HTERT RPE-1 (cell line): ENCODE measurements around the gene PLA2G4E.

Source experiments
- in situ Hi-C: fragments of 300-500 bp; cut with MboI; formaldehyde crosslinking; loops from 4 replicates; pipeline ENCODE4 v1.14.3; 2020; ENCODE audit warnings: low sequenced_read_pairs

PLA2G4E gene

DNA sequence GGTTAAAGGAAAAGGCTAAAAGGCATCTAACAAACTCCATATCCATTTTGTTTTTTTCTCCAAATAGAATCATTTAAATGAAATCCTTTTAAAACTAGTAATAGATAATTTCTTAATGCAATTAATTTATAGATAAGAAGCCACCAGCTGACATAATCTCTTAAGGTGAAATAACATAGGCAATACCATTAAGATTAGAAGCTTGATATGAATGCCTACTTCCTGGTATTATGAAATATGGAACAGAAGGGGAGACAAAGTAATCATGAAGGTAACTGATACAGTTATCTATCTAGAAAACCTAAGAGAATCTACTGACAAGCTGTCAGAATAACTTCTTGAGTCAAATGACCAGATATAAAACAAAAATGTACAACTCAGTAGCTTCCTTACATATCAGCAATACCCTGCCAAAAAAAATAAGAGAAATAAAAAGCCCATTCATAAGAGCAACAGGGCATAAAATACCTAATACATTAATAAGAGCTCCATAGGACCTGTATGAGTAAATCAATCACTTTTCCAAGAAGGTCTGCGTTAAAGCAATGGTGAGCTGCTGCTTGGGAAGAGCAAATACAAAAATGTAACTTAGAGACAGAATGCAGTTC, 59.1 kb downstream of the PLA2G4E start:
- in situ Hi-C loops, result no loop called here

DNA sequence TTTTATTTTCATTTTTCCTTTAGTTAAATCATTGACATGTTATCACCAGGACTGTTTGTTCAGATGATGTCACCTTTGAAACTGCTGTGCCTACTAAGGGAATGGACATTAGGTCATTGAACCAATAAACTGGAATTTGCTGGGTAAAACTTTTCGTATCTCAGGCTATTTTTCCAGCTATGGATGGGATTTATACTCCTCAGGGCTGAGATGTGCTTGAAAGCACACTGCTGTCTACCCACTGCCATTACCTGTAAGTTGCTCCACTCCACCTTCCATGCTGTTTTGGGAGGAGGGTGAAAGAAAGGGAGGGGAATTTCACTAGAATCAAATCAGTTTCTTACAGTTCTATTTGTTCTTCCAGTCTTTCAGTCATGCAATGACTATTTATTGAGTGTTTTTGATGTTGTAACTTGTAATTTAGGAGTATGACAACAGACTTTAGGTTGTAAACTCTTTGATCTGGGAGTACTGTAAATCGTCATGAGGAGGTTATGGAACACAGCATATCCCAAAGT, 59.8 kb downstream of the PLA2G4E start:
- in situ Hi-C loops, result no loop called here

- in situ Hi-C loops, result no loop called here
Observed at GRCh38 chr15:41958002-41958420, 62.8 kb downstream of the PLA2G4E start.

DNA sequence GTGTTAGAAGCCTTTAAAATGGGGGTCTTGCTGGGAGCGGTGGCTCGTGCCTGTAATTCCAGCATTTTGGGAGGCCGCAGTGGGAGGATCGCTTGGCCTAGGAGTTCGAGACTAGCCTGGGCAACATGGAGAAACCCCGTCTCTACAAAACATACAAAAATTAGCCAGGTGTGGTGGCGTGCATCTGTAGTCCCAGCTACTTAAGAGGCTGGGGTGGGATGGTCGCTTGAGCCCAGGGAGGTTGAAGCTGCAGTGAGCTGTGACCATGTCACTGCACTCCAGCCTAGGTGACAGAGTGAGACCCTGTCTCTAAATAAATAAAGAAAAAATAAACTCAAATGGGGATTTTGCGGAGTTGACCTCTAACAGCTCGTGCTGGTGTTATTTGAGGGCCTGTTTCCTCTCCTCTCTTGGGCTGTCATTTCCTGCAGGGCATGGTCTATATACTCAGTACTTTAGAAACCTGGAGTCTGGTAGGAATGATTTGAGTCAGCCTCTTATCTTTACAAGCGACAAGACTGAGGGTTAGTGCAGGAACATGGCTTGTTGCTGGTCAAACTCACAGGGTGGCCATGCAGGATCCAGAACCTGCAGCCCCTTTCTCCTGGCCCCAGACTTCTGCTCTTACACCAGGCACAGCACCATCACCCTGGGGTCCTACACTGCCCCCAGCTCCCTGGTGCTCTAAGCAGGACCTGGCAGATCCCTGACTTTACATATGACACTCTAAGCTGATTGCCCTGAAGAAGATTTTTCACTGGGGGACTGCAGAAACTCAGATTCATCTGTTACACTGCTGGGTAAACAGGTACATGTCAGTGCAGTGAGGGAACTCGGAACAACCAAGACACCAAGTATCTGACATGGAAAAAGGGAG, 63.6 kb downstream of the PLA2G4E start:
- in situ Hi-C loops, result no loop called here

GRCh38 chr15:41955807-41956525, 64.9 kb downstream of the PLA2G4E start:
- in situ Hi-C loops, result no loop called here

- in situ Hi-C loops, result no loop called here
Observed at GRCh38 chr15:41955100-41955499, 65.7 kb downstream of the PLA2G4E start.

DNA sequence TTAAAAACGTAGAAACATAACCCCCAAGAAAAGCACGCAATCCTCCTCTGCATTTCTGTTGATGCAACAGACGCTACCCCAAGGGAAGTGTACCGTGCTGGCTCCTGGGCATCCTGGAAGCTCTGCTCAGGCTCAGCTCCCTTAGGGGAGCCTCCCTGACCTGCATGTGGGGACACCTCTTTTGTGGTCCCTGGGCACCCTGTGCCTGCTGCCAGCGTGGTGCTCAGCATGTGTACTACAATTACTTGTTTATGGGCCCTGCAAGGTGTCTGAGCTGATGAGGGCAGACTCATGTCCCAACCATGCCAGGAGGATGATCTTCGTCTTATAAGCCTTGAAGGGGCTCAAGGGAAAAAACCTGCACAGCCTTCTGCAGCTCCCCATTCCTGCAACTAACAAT, 66.8 kb downstream of the PLA2G4E start:
- in situ Hi-C loops, result no loop called here

DNA sequence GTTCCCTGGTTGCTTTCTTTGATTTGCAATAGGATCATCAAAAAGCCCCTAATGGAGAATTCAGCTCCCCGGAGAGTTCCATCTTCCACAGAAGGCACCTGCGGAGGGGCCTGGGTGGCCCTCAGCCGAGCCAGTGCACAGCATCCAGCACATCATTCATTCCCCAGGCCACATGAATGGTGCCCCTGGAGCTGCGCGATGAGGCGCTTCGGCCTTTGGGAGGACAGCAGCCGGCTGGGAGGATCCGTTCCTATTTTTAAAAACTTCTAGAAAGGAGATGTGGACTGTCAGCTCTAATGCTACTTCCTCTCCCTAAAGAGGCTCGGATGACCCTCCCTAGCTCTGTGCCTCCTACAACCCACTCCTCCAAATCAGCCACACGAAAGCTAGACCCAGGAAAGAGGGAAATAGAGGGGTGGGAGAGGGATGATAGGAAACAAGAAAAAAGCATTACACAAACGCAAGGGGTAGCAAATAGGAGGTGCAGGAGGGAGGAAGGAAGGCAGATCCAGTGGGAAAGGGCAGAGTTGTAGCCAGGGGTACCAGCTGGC, 68.8 kb downstream of the PLA2G4E start:
- in situ Hi-C loops, result no loop called here

DNA sequence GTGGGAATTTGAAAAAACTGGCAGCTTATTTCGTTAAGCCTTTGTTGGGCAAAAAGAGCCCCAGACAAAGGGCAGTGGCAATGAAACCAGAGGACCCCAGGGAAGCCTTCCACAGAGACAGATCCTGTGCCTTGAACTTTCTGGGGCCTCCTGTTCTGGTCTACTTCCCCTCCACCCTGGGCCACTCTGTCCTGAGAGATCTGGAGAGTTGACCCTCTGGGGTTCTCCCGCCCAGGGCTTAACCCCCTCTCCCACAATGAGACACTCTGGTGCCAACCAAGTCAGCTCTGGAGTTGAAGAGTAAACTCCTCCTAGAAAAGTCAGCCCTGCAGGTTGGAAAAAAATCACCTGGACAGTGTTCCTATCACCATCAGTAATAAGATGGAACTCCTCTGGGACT, 69.3 kb downstream of the PLA2G4E start:
- in situ Hi-C loops, result no loop called here

GRCh38 chr15:41950489-41950888, 70.4 kb downstream of the PLA2G4E start:
- in situ Hi-C loops, result no loop called here

DNA sequence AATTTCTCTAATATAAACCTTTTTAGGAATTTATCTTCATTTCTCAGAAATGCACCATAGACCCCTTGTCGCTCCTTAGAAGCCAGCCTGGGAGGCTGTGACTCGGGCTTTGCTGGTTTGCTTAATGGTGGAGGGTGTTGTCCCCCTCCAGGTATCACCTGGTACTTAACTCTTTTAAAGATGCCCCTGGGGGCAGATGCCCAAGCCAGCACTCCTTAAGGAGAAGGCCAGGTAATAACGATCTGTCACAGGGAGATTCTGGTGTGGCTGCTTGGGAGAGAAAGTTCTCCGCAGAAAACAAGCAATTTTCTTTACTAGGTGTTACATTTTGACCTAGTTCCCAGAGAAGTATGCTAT, 70.7 kb downstream of the PLA2G4E start:
- in situ Hi-C loops, result no loop called here

DNA sequence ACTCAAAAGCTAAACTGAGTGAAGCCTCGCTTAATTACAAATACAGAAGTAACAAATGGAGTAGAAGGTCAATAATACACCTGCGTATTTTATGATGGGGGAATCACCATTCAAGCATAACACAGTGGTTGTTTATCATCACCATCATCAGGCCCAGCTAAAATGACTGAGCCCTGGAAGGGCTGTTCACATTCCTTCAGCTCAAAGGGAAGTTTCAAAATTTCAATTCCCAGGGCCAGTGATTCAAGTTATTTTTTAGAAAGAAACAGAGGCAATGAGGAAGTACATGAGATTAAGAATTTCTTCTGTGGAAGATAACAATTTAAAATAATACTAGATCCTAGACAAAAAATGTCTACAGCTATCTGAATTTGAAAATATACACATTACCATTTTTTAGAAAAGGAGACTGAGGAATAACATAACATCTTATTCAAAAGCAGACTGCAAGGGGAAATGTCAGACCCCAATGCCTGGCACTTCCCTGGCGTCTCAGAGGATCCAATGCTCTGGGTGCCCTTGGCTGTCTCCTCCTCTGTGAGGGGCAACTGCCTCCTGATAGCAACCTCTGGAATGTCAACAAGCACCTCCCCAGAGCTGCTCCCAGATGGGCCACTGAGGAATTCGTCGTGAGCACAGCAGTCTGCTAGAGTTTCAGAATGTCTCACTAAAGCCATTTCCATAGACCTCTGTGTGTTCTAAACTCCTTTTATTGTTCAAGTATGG, 71.3 kb downstream of the PLA2G4E start:
- in situ Hi-C loops, result no loop called here

GRCh38 chr15:41948490-41948889, 72.4 kb downstream of the PLA2G4E start:
- in situ Hi-C loops, result no loop called here

GRCh38 chr15:41946970-41947369, 73.9 kb downstream of the PLA2G4E start:
- in situ Hi-C loops, result no loop called here

DNA sequence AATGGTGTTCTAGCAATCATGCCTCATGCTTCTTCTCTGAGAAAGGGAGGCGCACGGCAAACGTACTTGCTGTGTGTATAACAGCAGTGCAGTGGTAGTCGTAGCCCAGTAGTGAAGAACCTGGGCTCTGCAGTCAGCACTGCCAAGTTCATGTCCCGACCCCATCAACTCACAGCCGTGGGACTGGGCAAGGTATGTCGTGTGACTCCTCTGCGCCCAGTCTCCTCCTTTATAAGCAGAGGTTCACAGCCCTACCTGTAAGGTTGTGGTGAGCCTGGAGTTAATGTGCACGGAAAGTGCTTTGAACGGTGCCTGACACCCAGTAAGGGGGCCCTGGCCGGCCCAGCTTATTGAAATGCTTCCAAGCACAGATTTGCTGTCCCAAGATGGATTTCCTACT, 75.1 kb downstream of the PLA2G4E start:
- in situ Hi-C loops, result no loop called here

DNA sequence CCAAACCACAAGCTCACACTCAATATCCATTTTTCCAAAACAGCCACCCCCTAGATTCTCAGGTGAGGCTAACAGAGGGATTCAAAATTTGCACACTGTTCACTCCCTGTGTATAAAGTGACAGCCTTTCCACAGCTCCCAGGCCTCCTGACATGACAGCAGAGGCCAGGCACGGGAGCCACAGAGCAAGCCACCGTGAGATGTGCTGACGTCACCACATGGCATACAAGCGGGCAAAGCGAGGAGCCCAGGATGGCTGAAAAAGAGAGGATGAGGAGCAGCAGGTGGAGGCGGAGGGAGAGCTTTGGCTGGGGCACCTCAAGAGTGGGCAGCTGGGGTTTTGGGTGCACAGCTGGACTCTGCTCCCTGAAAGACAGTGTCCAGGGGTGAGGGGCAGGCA, 75.6 kb downstream of the PLA2G4E start:
- in situ Hi-C loops, result no loop called here

DNA sequence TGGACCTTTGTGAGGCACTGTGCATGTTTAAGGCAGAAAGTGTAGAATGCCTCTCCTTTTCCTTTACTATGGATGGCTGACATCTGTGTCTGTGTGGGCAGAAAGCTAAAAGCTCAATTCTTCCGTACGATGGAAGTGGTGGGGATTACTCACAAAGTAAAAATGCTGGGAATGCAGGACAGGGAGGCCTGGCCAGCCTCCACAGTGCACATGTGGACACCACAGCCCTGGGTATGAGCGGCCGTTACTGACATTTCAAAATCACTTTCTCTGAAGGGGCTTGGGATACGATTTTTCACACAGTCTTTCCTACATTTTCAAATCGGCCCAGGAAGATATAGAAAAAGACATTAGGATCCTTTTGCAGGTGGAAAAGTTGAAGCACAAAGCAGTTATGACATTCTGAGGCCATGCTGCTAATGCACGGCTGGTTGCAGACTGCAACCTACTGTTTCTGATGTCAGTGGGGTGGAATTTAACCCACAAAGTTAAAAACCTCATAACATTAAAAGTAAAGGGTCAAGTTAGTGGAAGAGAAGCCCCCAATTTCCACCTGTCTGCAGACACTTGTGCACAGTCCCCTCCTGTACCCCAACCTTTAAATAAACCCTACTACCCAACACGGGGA, 76.4 kb downstream of the PLA2G4E start:
- in situ Hi-C loops, result no loop called here

DNA sequence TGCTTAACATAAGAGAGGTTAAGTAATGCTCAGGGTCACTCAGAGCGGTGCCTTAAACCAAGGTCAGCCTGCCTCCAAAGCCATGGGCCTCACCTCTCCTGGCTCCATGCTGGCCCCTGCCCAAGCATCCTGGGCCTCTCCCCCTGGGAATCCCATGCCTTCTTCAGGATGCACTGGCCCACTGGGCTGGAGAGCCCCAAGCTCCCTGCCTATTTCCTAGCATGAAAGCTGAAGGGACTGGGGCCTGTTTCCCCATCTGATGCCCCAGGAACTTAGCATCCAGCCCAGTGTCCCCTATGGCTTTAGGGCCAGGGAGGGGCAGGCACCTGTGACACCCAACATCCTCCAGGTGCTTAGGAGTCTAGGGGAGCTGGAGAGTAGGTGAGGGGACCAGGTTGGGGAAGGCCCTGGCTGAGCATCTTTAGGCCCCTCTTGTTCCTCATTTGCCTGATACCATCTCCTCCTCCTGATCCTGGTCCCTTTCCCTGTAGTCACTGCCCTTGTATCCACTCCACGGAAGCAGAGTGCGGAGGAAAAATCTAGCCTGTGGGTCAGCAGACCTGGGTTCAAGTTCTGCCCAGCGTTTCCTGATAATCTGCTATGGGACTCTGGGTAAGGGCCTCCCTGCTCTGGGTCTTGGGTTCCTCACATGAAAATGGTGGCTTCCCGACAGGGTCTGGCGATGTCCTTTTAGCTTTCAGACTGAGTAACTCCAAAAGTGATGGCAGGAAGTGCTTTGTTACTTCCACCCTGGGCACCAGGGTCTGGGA, 77.1 kb downstream of the PLA2G4E start:
- in situ Hi-C loops, result no loop called here

- in situ Hi-C loops, result no loop called here
Observed at GRCh38 chr15:41942886-41943285, 78.0 kb downstream of the PLA2G4E start.
